A549 (cell line): ENCODE measurements around the gene UNC45B.

Source experiments
- CTCF ChIP-seq: fragments of >200 bp; sonication (Bioruptor Twin); formaldehyde crosslinking; IDR thresholded peaks from 3 replicates; pipeline ENCODE4 v1.5.1; 2016
- EP300 ChIP-seq, 2 experiments: fragments of >200 bp; sonication (Bioruptor Twin); formaldehyde crosslinking; IDR thresholded peaks; 2 replicates in 1 of 2; 3 replicates in 1 of 2; pipeline ENCODE4 v1.6.1; 2016 to 2017
- ESRRA ChIP-seq: fragments of 150-350 bp; IDR thresholded peaks from 2 replicates; pipeline ENCODE4 v1.6.1; 2014; ENCODE audit warnings: mild to moderate bottlenecking, low read length, borderline replicate concordance
- KDM1A ChIP-seq: fragments of 200-600 bp; sonication (generic); IDR thresholded peaks from 2 replicates; pipeline ENCODE4 v1.6.1; 2016; ENCODE audit warnings: low read depth, mild to moderate bottlenecking
- PHF8 ChIP-seq: fragments of 200-600 bp; sonication (generic); IDR thresholded peaks from 2 replicates; pipeline ENCODE4 v1.6.1; 2016; ENCODE audit warnings: low read depth, mild to moderate bottlenecking, antibody characterized with exemption, moderate library complexity, borderline replicate concordance
- POLR2A ChIP-seq: IDR thresholded peaks from 2 replicates; pipeline ENCODE4 v1.6.1; 2012; ENCODE audit warnings: mild to moderate bottlenecking, low read length
- SMC3 ChIP-seq: fragments of >200 bp; sonication (Bioruptor Twin); formaldehyde crosslinking; IDR thresholded peaks from 3 replicates; pipeline ENCODE4 v1.6.1; 2018; ENCODE audit warnings: inconsistent platforms

GRCh38 chr17:35235289-35235688 is 87.7 kb downstream of the UNC45B start:
- TF ChIP-seq EP300 (IDR thresholded peaks at IDR 0.05) (no peak), KDM1A (no peak), CTCF (no peak), POLR2A (no peak), PHF8 (no peak), SMC3 (no peak), ESRRA (no peak)
